Activated CD8-positive, alpha-beta memory T cell treated with anti-CD3 and anti-CD28 coated beads for 48 hours (primary cell): ENCODE data around the gene PIEZO1.
A peak's percentile ranks its signal among the peaks of the same experiment; 100 is the strongest.

ENCODE experiments used
- DNase-seq, 3 experiments: peaks; one replicate each; pipeline ENCODE4 v3.0.0-alpha.2; 2020; ENCODE audit warnings: low read depth in 2 of 3, low spot score in 2 of 3

PIEZO1 gene

GRCh38 chr16:88694221-88695087 lies 90.6 kb downstream of the PIEZO1 start:
- DNase-seq: no peak

GRCh38 chr16:88693420-88694177 lies 91.4 kb downstream of the PIEZO1 start:
- DNase-seq: no peak

GRCh38 chr16:88692861-88693260 lies 92.2 kb downstream of the PIEZO1 start:
- DNase-seq: no peak

- DNase-seq: no peak
Measured at GRCh38 chr16:88691924-88692560, 93.0 kb downstream of the PIEZO1 start.

GRCh38 chr16:88691129-88691813 lies 93.7 kb downstream of the PIEZO1 start:
- DNase-seq: no peak

- DNase-seq: no peak
Measured at GRCh38 chr16:88690341-88691128, 94.5 kb downstream of the PIEZO1 start.

GRCh38 chr16:88688013-88688778 lies 96.8 kb downstream of the PIEZO1 start:
- no peak for DNase-seq

- no peak for DNase-seq
Measured at GRCh38 chr16:88687676-88688012, 97.4 kb downstream of the PIEZO1 start.

- DNase-seq: no peak
Measured at GRCh38 chr16:88687254-88687576, 97.8 kb downstream of the PIEZO1 start.

- peak; percentile 63 to 72 (median 71) for DNase-seq
Measured at GRCh38 chr16:88686439-88687253, 98.4 kb downstream of the PIEZO1 start, which contains the start of gene SNAI3. SNAI3 (minus strand) TSS chr16:88686507; CDS start chr16:88686406, 101 bp downstream.

- DNase-seq: no peak
Measured at GRCh38 chr16:88686062-88686438, 99.0 kb downstream of the PIEZO1 start.

- DNase-seq: no peak
Measured at GRCh38 chr16:88685156-88686061, 99.6 kb downstream of the PIEZO1 start.

GRCh38 chr16:88684569-88685155 lies 100.4 kb downstream of the PIEZO1 start:
- DNase-seq: no peak

GRCh38 chr16:88681709-88682451 lies 103.1 kb downstream of the PIEZO1 start:
- DNase-seq: no peak

GRCh38 chr16:88681084-88681680 lies 103.8 kb downstream of the PIEZO1 start:
- DNase-seq: no peak

- no peak for DNase-seq
Measured at GRCh38 chr16:88680554-88681083, 104.4 kb downstream of the PIEZO1 start.
